NT2/D1 (cell line): Measurements from ENCODE around the gene MMEL1.

ENCODE experiments used
- YY1 ChIP-seq: IDR thresholded peaks from 2 replicates; pipeline ENCODE4 v1.6.1; 2011; ENCODE audit not compliant: insufficient read length, insufficient read depth
- ZNF274 ChIP-seq: IDR thresholded peaks from 2 replicates; pipeline ENCODE4 v1.6.1; 2011; ENCODE audit warnings: mild to moderate bottlenecking, low read depth, low read length

DNA sequence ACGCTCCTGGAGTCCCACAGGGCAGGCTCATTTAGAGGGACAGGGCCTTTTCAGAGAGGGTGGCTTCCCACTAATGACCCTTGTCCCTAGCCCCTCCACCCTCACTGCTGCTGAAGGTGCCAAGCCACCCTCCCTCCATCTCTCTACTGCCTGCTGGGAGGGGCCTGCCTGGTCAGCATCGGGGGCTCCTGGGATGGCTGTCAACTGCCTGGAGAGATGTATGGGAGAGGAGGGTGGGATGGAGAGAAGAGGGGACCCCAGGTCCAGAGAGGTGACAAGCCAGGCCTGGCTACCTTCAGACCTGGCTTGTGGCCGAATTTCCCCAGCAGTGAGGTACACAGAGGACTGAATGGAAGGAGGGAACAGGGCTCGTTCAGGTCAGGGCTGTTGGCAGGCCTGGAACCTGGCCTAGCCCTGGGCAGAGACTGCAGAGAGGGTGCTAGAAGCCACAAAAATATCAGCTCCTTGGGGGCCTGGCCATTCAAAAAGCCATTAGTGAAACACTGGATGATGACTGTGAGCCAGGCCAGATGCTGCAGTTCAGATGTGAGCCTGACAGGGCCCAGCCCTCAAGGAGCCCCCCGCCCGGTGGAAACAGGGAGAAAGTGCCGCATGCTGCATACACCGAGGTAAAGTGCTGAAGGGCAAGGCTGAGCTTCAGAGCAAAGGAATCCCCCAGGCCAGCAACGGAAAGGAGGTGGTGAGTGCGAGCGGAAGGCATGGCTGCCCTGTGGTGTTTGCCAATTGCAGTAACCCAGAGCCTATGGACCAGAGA is 20.0 kb downstream of the MMEL1 start:
- no peak for TF ChIP-seq ZNF274
- TF ChIP-seq YY1, result no peak
